ENCODE data around the gene ACSL5.

ACSL5 gene

GRCh38 chr10:112407696-112408095 lies 33.8 kb downstream of the ACSL5 start:
- DNase-seq (ENCODE audit: low read depth in 2 of 2): no peak

GRCh38 chr10:112409299-112409698 lies 35.4 kb downstream of the ACSL5 start:
- no peak for DNase-seq (ENCODE audit: low read depth in 2 of 2)

- no peak for DNase-seq (ENCODE audit: low read depth in 2 of 2)
Measured at GRCh38 chr10:112409755-112410154, 35.8 kb downstream of the ACSL5 start.

- DNase-seq (ENCODE audit: low read depth in 2 of 2): no peak
Measured at GRCh38 chr10:112412696-112413095, 38.8 kb downstream of the ACSL5 start.

- no peak for DNase-seq (ENCODE audit: low read depth in 2 of 2)
Measured at GRCh38 chr10:112421731-112422130, 47.8 kb downstream of the ACSL5 start.

- DNase-seq (ENCODE audit: low read depth in 2 of 2): no peak
Measured at GRCh38 chr10:112424651-112425050, 50.7 kb downstream of the ACSL5 start.

GRCh38 chr10:112426111-112426510 lies 52.2 kb downstream of the ACSL5 start:
- DNase-seq (ENCODE audit: low read depth in 2 of 2): no peak

GRCh38 chr10:112429147-112429546 lies 55.2 kb downstream of the ACSL5 start:
- DNase-seq (ENCODE audit: low read depth in 2 of 2): no peak

GRCh38 chr10:112429654-112430230 lies 55.8 kb downstream of the ACSL5 start:
- no peak for DNase-seq (ENCODE audit: low read depth in 2 of 2)

- no peak for DNase-seq (ENCODE audit: low read depth in 2 of 2)
Measured at GRCh38 chr10:112433136-112433535, 59.2 kb downstream of the ACSL5 start.

GRCh38 chr10:112434988-112435619 lies 61.2 kb downstream of the ACSL5 start:
- no peak for DNase-seq (ENCODE audit: low read depth in 2 of 2)

GRCh38 chr10:112438356-112438755 lies 64.4 kb downstream of the ACSL5 start:
- no peak for DNase-seq (ENCODE audit: low read depth in 2 of 2)

- DNase-seq (ENCODE audit: low read depth in 2 of 2): no peak
Measured at GRCh38 chr10:112441520-112441919, 67.6 kb downstream of the ACSL5 start.

GRCh38 chr10:112442063-112442462 lies 68.1 kb downstream of the ACSL5 start:
- no peak for DNase-seq (ENCODE audit: low read depth in 2 of 2)

- no peak for DNase-seq (ENCODE audit: low read depth in 2 of 2)
Measured at GRCh38 chr10:112446055-112446854, 72.3 kb downstream of the ACSL5 start.

GRCh38 chr10:112446855-112447619 lies 73.1 kb downstream of the ACSL5 start, which contains the start of the genes VTI1A and ZDHHC6:
Gene VTI1A, plus strand, starts transcription at chr10:112447215. Its CDS starts 159 bp downstream, at chr10:112447374.
Gene ZDHHC6, minus strand, starts transcription at chr10:112446914. Its CDS starts 1,478 bp downstream, at chr10:112445436.
- peak; percentile 66 to 72 for DNase-seq (ENCODE audit: low read depth in 2 of 2)

- no peak for DNase-seq (ENCODE audit: low read depth in 2 of 2)
Measured at GRCh38 chr10:112447620-112447928, 73.7 kb downstream of the ACSL5 start.

GRCh38 chr10:112448888-112449287 lies 75.0 kb downstream of the ACSL5 start:
- no peak for DNase-seq (ENCODE audit: low read depth in 2 of 2)

GRCh38 chr10:112454910-112455779 lies 81.2 kb downstream of the ACSL5 start:
- DNase-seq (ENCODE audit: low read depth in 2 of 2): no peak

GRCh38 chr10:112456533-112456932 lies 82.6 kb downstream of the ACSL5 start:
- DNase-seq (ENCODE audit: low read depth in 2 of 2): no peak

GRCh38 chr10:112460366-112460765 lies 86.5 kb downstream of the ACSL5 start:
- no peak for DNase-seq (ENCODE audit: low read depth in 2 of 2)
